ENCODE measurements around the gene AURKAIP1.

The AURKAIP1 gene

DNA sequence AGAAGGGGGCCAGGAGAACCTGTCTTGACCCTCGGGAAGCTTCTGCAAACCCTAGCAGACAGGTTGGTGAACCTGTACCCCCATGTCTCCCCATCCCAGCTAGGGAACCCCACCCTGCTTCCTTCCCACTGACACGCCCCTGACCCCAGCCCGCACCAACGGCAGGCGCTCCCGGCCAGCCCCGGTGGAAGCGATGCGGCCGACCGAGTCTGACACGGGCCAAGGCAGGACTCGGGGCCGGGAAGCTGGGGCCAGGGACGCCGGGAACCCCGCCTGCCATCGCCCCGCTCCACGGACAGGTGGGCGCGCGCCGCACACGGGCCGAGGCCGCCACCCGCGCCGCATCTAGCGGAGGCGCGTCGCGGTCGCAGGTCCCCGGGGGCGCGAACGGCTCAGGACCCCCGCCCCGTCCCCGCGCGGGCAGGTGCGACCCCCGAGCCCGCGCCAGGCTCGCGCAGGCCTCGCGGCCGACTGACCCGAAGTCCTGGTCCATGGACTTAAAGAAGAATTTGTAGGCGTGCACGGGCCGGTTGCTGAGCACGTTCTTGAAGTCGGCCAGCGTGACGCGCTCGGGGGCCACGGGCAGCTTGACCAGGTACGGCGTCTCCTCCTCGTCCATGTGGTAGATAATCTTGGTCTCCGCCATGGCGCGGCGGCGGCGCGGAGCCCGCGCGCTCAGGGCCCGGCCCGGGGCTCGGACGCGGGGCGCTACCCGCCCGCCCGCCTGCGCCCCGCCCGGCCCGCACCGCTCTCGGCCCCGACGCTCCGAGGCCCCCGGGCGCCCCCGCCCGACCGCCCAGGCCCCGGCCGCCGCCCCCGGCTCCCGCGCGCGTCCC lies 26.4 kb downstream of the AURKAIP1 start:
- peaks cover 8 to 14% of the 10 kb centered on the region in 2 donors for H3K4me1 Mint-ChIP-seq (ENCODE audit: low read depth in 2 of 2)
- peaks cover 9 to 19% of the 10 kb centered on the region in 2 donors for H3K27me3 Mint-ChIP-seq
- ATAC-seq (replicated peaks), result peak; percentile 40

DNA sequence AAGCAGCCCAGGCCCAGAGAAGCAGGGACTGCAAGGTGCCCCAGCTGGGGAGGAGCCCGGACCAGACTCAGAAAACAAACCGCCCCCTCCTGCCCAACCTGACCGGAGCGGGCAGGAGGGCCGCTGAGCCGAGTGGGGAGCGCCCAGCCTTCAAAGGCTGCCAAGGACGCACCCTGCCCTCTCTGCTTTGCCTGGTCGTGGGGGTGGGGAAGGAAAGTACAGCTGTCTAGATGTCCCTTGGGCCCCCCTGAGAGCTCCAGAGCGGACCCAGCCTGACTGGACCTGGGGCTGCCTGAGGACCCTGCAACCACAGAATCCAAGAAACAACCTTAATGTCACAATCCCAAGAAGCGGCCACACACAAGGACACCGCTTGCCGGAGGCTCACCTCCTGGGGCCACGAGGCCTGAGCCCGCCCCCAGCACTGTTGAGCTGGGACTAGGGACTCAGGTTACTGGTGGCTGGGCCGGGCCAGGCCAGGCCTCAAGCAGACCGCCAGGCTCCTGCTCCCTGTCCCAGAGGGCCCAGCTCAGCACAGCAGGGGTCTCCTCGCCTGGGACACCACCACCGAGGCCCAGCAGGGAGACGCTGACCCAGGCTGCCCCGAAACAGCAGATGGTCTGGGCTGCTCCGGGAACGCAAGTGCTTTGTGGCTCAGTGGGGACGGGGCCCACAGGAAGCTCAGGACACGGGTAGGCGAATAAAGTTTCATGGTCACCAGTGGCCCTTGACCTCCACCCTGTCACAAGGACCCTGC lies 27.2 kb downstream of the AURKAIP1 start:
- ATAC-seq (replicated peaks) (no peak), DNase-seq (no peak)
- H3K27me3 Mint-ChIP-seq, result peaks cover 7 to 11% of the 10 kb centered on the region in 2 donors
- no peaks in the 10 kb centered on the region for H3K9me3 Mint-ChIP-seq
- peaks cover 8% of the 10 kb centered on the region for H3K36me3 Mint-ChIP-seq (ENCODE audit: insufficient read depth)
- H3K4me3 Mint-ChIP-seq, result peak overlapping the region; percentile 63 to 71
- H3K27ac Mint-ChIP-seq, result peak overlapping the region; percentile 35 to 76
- H3K4me1 Mint-ChIP-seq (ENCODE audit: low read depth in 2 of 2), result peaks cover 8 to 18% of the 10 kb centered on the region in 2 donors

More for the DNA sequence above, 26.4 kb downstream of the AURKAIP1 start:
- peaks cover 5% of the 10 kb centered on the region for H3K36me3 Mint-ChIP-seq (ENCODE audit: insufficient read depth)
- H3K4me3 Mint-ChIP-seq, result peak overlapping the region; percentile 63 to 71
- DNase-seq, result no peak
- H3K9me3 Mint-ChIP-seq, result no peaks in the 10 kb centered on the region
- H3K27ac Mint-ChIP-seq, result peak overlapping the region in 1 of 2 donors; percentile 6

DNA sequence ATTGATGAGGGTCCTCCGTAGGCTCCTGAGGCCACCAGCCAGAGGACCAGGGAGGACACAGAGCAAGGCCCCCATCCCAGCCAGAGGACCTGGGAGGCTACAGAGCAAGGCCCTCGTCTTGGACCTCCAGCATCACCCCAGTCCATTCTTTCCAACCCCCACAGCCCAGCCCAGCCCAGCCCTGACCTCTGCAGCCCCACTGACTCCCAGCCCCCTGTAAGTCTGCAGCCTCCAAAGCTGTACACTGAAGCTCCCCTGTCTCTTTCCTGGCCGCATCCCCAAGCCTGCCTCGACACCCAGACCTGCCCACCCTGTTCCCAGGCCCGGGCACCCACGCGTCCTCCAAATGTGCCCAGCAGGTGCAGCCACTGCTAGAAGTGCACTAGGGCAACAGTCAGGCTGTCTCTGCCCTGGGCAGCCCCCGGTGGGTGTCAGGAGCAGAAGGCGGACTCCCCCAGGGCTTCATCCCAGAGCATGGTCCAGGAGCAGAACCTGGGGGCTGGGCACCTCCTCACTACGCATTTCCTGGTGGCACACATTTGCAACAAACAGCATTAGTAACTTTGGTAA lies 27.9 kb downstream of the AURKAIP1 start:
- DNase-seq, result no peak
- peaks cover 8 to 15% of the 10 kb centered on the region in 2 donors for H3K4me1 Mint-ChIP-seq (ENCODE audit: low read depth in 2 of 2)
- H3K27me3 Mint-ChIP-seq, result peaks cover 0 to 3% of the 10 kb centered on the region in 2 donors
- no peaks in the 10 kb centered on the region for H3K9me3 Mint-ChIP-seq
- H3K4me3 Mint-ChIP-seq, result peak overlapping the region; percentile 63 to 71
- no peak for ATAC-seq (replicated peaks)
- peaks cover 5% of the 10 kb centered on the region for H3K36me3 Mint-ChIP-seq (ENCODE audit: insufficient read depth)
- H3K27ac Mint-ChIP-seq, result peak overlapping the region; percentile 35 to 76

DNA sequence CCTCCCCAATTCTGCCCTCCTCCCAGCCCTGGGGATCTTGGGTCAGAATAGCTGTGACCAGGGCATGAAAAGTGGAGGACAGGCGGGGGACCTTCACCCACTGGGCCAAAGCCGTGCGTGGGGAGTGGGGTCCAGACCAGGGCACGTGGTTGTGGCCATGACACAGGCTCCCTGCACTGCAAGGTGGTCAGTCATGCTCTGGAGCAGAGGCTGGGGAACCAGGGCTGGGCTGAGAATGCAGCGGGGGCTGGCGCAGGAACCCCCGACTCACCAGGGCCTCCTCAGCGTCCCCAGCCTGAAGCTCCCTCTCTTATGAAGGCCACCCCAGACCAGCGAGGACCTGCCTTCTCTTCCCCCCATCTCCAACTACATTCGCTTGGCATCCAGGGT lies 28.5 kb downstream of the AURKAIP1 start:
- no peak overlapping the region for H3K27ac Mint-ChIP-seq
- H3K9me3 Mint-ChIP-seq, result no peaks in the 10 kb centered on the region
- H3K27me3 Mint-ChIP-seq, result no peaks in the 10 kb centered on the region
- no peak overlapping the region for H3K4me3 Mint-ChIP-seq
- ATAC-seq (replicated peaks) (no peak), DNase-seq (no peak)
- H3K4me1 Mint-ChIP-seq (ENCODE audit: low read depth in 2 of 2), result peaks cover 8 to 15% of the 10 kb centered on the region in 2 donors
- H3K36me3 Mint-ChIP-seq (ENCODE audit: insufficient read depth), result peaks cover 4% of the 10 kb centered on the region

DNA sequence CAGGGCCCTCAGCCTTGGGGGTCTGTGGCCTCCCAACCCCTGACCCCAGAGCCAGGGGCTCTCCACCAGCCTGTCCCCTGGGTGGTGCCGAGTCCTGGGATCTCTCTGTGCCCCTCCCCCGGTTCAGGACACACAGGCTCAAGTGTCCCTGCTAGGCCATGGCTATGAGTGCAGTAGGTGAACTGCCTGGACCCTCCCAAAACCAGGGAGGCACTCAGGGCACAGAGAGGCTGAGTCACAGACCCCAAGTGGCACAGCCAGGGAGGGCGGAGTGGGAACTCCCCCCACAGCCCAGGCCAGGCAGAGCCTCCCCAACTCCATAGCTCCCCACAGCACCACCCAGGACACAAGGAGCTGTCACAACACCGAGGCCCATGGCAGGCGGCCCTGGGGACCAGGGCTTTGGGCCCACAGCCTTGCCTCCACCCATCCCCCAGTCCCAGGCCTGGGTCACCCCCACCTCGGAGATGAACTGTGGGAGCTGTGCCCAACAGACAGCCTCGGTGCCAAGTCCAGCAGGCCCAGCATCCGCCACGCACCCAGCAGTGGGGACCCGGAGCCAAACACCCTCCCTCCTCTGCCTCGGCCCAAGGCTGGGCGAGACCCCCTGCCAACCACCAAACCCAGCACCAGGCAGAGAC lies 29.0 kb downstream of the AURKAIP1 start:
- DNase-seq (no peak), ATAC-seq (replicated peaks) (no peak)
- Mint-ChIP-seq H3K4me3 (no peak overlapping the region), H3K27me3 (no peaks in the 10 kb centered on the region), H3K9me3 (no peaks in the 10 kb centered on the region), H3K27ac (peak overlapping the region in 1 of 2 donors; percentile 6), H3K4me1 (ENCODE audit: low read depth in 2 of 2) (peaks cover 8 to 15% of the 10 kb centered on the region in 2 donors), H3K36me3 (ENCODE audit: insufficient read depth) (peaks cover 4% of the 10 kb centered on the region)

DNA sequence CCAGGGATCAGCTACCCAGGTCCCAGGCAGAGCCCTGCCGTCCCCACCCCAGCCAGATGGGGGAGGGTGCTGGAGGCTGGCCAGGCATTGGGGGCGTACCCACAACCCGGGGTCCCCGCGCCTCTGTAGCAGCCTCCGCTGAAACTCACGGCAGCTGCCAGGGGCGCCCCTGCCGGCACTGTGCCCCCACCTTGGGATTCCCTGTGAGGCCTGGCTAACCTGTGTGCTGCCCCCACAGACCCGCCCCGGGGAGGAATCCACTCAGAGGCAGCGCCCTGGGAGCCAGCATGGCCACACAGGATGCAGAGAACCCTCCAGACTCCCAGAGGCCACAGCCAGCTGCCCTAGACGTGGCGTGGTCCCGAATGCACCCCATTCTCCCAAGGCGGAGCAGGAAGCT lies 29.6 kb downstream of the AURKAIP1 start:
- Mint-ChIP-seq H3K27me3 (no peaks in the 10 kb centered on the region), H3K36me3 (ENCODE audit: insufficient read depth) (peaks cover 5% of the 10 kb centered on the region), H3K27ac (peak overlapping the region in 1 of 2 donors; percentile 6), H3K4me3 (no peak overlapping the region), H3K9me3 (no peaks in the 10 kb centered on the region), H3K4me1 (ENCODE audit: low read depth in 2 of 2) (peaks cover 8 to 15% of the 10 kb centered on the region in 2 donors)
- DNase-seq, result no peak
- no peak for ATAC-seq (replicated peaks)

DNA sequence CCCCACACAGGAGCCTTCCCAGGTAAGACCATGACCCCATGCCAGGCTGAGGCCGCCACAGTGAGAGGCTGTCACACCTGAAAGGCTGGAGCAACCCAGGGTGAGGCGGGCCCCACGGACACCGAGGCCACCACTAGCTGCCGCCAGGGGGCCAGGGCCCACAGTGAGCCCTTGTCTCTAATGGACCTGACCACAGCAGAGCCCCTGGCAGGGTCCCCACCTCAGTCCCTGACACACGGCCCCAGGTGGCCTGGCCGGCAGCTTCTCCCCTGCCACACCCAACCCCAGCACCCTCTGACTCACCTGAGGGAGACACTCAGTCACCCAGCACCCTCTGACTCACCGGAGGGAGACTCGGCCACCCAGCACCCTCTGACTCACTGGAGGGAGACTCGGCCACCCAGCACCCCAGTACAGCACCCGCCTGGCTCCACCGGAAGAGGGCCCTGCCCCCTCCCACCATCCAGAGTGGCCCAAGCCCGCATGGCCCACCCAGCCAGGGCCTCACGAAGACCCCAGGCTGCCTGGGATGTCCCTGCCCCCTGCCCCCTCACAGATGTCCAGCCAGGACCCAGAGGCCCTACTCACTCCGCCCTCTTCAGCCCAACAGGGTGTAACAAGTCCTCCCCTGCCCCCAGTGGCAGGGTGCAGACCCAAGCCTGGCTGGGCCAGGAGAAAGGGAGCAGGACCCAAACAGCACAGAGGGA lies 30.2 kb downstream of the AURKAIP1 start:
- ATAC-seq (replicated peaks) (no peak), DNase-seq (no peak)
- peaks cover 8 to 15% of the 10 kb centered on the region in 2 donors for H3K4me1 Mint-ChIP-seq (ENCODE audit: low read depth in 2 of 2)
- no peak overlapping the region for H3K4me3 Mint-ChIP-seq
- peaks cover 10% of the 10 kb centered on the region for H3K36me3 Mint-ChIP-seq (ENCODE audit: insufficient read depth)
- no peaks in the 10 kb centered on the region for H3K27me3 Mint-ChIP-seq
- peak overlapping the region in 1 of 2 donors; percentile 6 for H3K27ac Mint-ChIP-seq
- H3K9me3 Mint-ChIP-seq, result no peaks in the 10 kb centered on the region

DNA sequence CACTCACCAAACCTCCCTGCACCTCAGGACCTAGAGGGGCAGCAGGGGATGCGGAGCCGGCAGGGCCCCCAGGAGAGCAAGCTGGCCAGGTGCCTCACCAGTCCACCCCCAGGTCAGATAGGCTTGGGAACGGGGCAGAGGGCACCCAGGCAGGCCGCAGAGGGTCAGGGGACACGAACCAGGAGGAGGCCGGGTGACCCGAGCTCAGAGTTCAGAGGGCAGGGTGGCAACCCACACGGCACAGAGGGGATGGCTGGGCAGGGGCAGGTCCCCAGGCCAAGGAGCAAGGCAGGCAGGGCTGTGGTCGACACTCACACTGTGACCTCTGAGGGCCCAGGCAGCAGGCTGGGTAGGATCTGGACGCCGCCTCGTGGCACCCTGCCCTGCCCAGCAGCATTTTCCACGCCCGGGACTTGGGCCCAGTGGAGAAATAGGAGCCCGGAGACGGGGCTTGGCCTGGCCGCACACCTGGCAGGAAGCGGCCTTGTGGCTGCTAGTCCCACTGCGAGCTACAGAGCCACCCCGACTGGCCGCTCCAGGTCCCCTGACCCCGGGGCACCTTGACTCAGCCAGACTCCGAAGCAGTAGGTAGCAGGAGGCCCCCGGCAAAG lies 31.1 kb downstream of the AURKAIP1 start:
- H3K27me3 Mint-ChIP-seq, result no peaks in the 10 kb centered on the region
- ATAC-seq (replicated peaks) (no peak), DNase-seq (no peak)
- peaks cover 8 to 15% of the 10 kb centered on the region in 2 donors for H3K4me1 Mint-ChIP-seq (ENCODE audit: low read depth in 2 of 2)
- no peak overlapping the region for H3K4me3 Mint-ChIP-seq
- H3K9me3 Mint-ChIP-seq, result no peaks in the 10 kb centered on the region
- H3K36me3 Mint-ChIP-seq (ENCODE audit: insufficient read depth), result peaks cover 13% of the 10 kb centered on the region
- H3K27ac Mint-ChIP-seq, result no peak overlapping the region

DNA sequence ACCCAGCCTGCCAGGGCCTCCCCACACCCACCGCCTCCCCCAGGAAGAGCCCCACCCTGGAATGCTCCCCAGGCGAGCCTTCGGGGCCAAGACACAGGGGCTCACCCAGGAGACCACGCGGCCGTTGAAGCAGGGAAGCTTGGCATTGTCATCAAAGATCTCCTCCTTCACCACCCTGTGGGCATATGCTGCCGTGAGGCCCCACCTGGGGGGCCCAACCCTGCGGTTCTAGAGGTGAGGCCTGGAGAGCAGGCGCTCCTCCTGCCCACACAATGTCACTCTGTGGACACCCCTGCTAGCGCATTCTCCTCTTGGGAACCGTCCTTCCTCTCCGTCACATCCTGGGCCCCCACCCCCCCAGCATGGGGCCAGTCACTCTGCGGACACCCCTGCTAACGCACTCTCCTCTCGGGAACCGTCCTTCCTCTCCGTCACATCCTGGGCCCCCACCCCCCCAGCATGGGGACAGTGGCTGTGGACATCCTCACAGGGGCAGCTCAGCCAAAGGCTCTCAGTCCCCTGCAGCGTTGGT lies 32.4 kb downstream of the AURKAIP1 start:
- H3K4me3 Mint-ChIP-seq, result no peak overlapping the region
- no peaks in the 10 kb centered on the region for H3K27me3 Mint-ChIP-seq
- peaks cover 8 to 15% of the 10 kb centered on the region in 2 donors for H3K4me1 Mint-ChIP-seq (ENCODE audit: low read depth in 2 of 2)
- H3K27ac Mint-ChIP-seq, result no peak overlapping the region
- H3K9me3 Mint-ChIP-seq, result no peaks in the 10 kb centered on the region
- H3K36me3 Mint-ChIP-seq (ENCODE audit: insufficient read depth), result peaks cover 13% of the 10 kb centered on the region
- DNase-seq (no peak), ATAC-seq (replicated peaks) (no peak)

DNA sequence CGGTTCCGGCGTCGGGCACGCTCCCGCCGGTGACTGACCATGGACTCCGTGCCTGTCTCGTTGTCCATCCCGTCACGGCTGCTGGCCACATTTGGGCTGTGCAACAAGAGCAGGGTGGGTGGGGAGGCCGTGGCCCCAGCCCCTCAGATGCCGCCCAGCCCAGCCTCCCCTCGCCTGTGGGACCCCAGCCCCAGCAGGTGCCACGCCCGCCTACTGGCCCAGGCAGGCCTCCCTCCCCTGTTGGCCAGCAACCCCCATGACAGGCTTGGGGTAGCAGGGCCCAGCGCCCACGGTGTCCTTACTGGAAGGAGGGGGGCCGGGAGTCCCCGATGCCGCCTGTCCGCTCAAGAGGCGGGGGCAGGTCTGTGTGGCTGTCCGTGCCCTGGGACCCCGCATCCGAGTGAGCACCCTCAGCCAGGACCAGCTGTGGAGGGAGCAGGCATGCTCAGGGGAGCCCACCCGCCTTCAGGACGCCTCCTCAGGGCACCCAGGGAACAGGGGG lies 32.9 kb downstream of the AURKAIP1 start:
- ATAC-seq (replicated peaks) (no peak), DNase-seq (no peak)
- Mint-ChIP-seq H3K4me3 (no peak overlapping the region), H3K9me3 (no peaks in the 10 kb centered on the region), H3K27me3 (no peaks in the 10 kb centered on the region), H3K27ac (no peak overlapping the region), H3K4me1 (ENCODE audit: low read depth in 2 of 2) (peaks cover 5 to 12% of the 10 kb centered on the region in 2 donors), H3K36me3 (ENCODE audit: insufficient read depth) (peaks cover 18% of the 10 kb centered on the region)

DNA sequence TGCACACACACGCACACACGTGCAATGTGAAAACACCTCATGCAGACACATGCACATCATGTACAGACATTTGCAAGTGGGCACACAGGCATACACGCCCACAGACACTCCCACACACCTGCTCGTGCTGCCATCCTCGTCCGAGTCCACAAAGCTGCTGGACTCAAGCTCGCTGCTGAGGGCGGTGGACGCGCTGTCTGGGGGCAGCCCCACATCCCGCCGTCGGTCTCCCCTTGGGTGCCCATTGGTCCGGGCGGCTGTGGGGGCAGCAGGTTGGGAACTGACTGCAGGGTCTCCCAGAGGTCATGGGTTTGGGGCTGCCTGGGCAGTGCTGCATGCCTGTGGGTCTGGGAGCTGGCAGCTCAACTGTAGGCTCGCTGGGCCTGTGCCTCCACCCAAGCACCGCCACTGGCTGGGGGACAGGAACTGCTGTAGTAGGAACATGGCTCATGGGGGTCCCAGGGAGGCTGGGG lies 33.4 kb downstream of the AURKAIP1 start:
- DNase-seq (no peak), ATAC-seq (replicated peaks) (no peak)
- no peaks in the 10 kb centered on the region for H3K9me3 Mint-ChIP-seq
- H3K4me1 Mint-ChIP-seq (ENCODE audit: low read depth in 2 of 2), result peaks cover under 1 to 7% of the 10 kb centered on the region in 2 donors
- no peaks in the 10 kb centered on the region for H3K27me3 Mint-ChIP-seq
- no peak overlapping the region for H3K27ac Mint-ChIP-seq
- no peak overlapping the region for H3K4me3 Mint-ChIP-seq
- H3K36me3 Mint-ChIP-seq (ENCODE audit: insufficient read depth), result peaks cover 19% of the 10 kb centered on the region
